HG03060 (cell line): ENCODE measurements around the gene KIR2DL3.
"Not testable (repeated sequence)": the region's sequence is repeated elsewhere in the genome, so short reads cannot be mapped to it uniquely, and the experiment has no call there.

Source experiments
- ATAC-seq: cut with Tn5 transposase; IDR thresholded peaks from one replicate; pipeline ENCODE4 v1.9.1; 2021; ENCODE audit warnings: low read depth, moderate number of reproducible peaks; ENCODE audit not compliant: unreplicated experiment

KIR2DL3 gene

GRCh38 chr19:54786091-54786723 lies 47.9 kb downstream of the KIR2DL3 start:
- not testable (repeated sequence) for ATAC-seq

GRCh38 chr19:54788154-54788553 lies 49.8 kb downstream of the KIR2DL3 start:
- not testable (repeated sequence) for ATAC-seq

- ATAC-seq: no peak
Measured at GRCh38 chr19:54790711-54791110, 52.4 kb downstream of the KIR2DL3 start.

- ATAC-seq: no peak
Measured at GRCh38 chr19:54791476-54791875, 53.2 kb downstream of the KIR2DL3 start.

GRCh38 chr19:54792814-54793213 lies 54.5 kb downstream of the KIR2DL3 start:
- ATAC-seq: no peak

- ATAC-seq: no peak
Measured at GRCh38 chr19:54795758-54796157, 57.4 kb downstream of the KIR2DL3 start.
